Body of pancreas (tissue), 4 donors: ENCODE data around the gene ARAP2.

ENCODE experiments used
- POLR2A ChIP-seq, 3 donors: fragments of 450-650 bp; IDR thresholded peaks; one replicate each; pipeline ENCODE4 v1.6.1; 2016; ENCODE audit warnings: antibody characterized with exemption in 3 of 3, mild to moderate bottlenecking in 2 of 3
- TF ChIP-seq, protein P1 (sequence below), 7 experiments: fragments of 450-650 bp in 4 of 7; fragments of 200-600 bp in 3 of 7; sonication (generic) in 3 of 7; IDR thresholded peaks; one replicate each; pipeline ENCODE4 v1.5.1; 2016 to 2019; ENCODE audit warnings: antibody characterized with exemption in 7 of 7

DNA sequence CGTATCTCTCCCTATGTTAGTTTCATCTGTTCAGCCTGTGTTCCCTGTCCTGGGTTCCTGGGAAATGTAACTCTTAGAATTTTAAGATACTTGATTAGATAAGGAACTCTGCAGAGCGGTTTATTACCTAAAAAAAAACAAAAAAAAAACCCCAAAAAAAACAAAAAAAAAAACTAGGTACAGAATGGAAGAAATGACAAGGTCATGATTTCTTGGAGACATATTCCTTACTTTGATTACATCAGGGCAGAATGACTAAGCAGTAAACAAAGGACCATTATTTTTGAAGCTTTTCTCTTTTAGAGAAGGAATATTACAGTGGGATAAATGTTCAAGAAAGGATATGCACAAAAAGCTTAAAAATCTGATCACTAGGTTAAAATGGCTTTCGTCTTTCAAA lies 171.8 kb downstream of the ARAP2 start:
- no peak for TF ChIP-seq POLR2A (IDR thresholded peaks at IDR 0.05)
- TF ChIP-seq, protein P1, sequence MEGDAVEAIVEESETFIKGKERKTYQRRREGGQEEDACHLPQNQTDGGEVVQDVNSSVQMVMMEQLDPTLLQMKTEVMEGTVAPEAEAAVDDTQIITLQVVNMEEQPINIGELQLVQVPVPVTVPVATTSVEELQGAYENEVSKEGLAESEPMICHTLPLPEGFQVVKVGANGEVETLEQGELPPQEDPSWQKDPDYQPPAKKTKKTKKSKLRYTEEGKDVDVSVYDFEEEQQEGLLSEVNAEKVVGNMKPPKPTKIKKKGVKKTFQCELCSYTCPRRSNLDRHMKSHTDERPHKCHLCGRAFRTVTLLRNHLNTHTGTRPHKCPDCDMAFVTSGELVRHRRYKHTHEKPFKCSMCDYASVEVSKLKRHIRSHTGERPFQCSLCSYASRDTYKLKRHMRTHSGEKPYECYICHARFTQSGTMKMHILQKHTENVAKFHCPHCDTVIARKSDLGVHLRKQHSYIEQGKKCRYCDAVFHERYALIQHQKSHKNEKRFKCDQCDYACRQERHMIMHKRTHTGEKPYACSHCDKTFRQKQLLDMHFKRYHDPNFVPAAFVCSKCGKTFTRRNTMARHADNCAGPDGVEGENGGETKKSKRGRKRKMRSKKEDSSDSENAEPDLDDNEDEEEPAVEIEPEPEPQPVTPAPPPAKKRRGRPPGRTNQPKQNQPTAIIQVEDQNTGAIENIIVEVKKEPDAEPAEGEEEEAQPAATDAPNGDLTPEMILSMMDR (IDR thresholded peaks at IDR 0.05), result no peak
